B cell (primary cell): ENCODE results near the gene PTPRN2.

Experiments
- CTCF ChIP-seq: fragments of 200-600 bp; IDR thresholded peaks from one replicate; pipeline ENCODE4 v1.8.0; 2022; ENCODE audit warnings: antibody characterized with exemption, mild to moderate bottlenecking
- EZH2 ChIP-seq: IDR thresholded peaks from 2 replicates; pipeline ENCODE4 v1.6.1; 2012; ENCODE audit warnings: borderline replicate concordance, low read depth, mild to moderate bottlenecking, moderate library complexity, low read length; ENCODE audit not compliant: insufficient read depth, poor library complexity, severe bottlenecking

GRCh38 chr7:158000160-158000559 lies 587.5 kb downstream of the PTPRN2 start:
- no peak for TF ChIP-seq CTCF
- TF ChIP-seq EZH2 = no peak
